ENCODE results near the gene PDIK1L. TPM values are rescaled to one million over a fixed set of nuclear protein-coding genes. Genes with fewer than 3 reads are reported as not detected.

Gene PDIK1L
- total RNA-seq, 2 donors from 2014 or later = 12.9 to 22.6 TPM

- Mint-ChIP-seq H3K9me3 (no peaks in the 10 kb centered on the region), H3K36me3 (no peaks in the 10 kb centered on the region), H3K27ac (no peak within 1 kb of the TSS)
- no peak for DNase-seq (ENCODE audit: low spot score in 2 of 2)
- no peak for ATAC-seq
These were observed 47.5 kb downstream of the PDIK1L start, which contains the start of gene FAM110D for GRCh38 chr1:26158908-26159742. TSS of gene FAM110D (plus strand) at chr1:26159079. CDS start at chr1:26161292, 2,213 bp downstream.

- no peaks in the 10 kb centered on the region for H3K9me3 Mint-ChIP-seq
- H3K27ac Mint-ChIP-seq = no peak overlapping the region
- DNase-seq (ENCODE audit: low spot score in 2 of 2) = no peak
- H3K36me3 Mint-ChIP-seq = no peaks in the 10 kb centered on the region
- ATAC-seq = no peak
These were observed 48.1 kb downstream of the PDIK1L start for GRCh38 chr1:26159743-26160039.

GRCh38 chr1:26160527-26161414 lies 49.1 kb downstream of the PDIK1L start:
- ATAC-seq = no peak
- DNase-seq (ENCODE audit: low spot score in 2 of 2) = no peak

GRCh38 chr1:26161415-26162219 lies 50.0 kb downstream of the PDIK1L start:
- Mint-ChIP-seq H3K27ac (no peak overlapping the region), H3K9me3 (no peaks in the 10 kb centered on the region), H3K36me3 (no peaks in the 10 kb centered on the region)
- DNase-seq (ENCODE audit: low spot score in 2 of 2) (peak in 1 of 2 donors; percentile 54), ATAC-seq (peak; percentile 41 to 67)

More at GRCh38 chr1:26160527-26161414, 49.1 kb downstream of the PDIK1L start:
- H3K9me3 Mint-ChIP-seq = no peaks in the 10 kb centered on the region
- no peaks in the 10 kb centered on the region for H3K36me3 Mint-ChIP-seq
- H3K27ac Mint-ChIP-seq = no peak overlapping the region

- Mint-ChIP-seq H3K27ac (no peak overlapping the region), H3K36me3 (no peaks in the 10 kb centered on the region), H3K9me3 (no peaks in the 10 kb centered on the region)
- DNase-seq (ENCODE audit: low spot score in 2 of 2) (no peak), ATAC-seq (no peak)
These were observed 50.6 kb downstream of the PDIK1L start for GRCh38 chr1:26162220-26162709.

- DNase-seq (ENCODE audit: low spot score in 2 of 2) = no peak
- H3K27ac Mint-ChIP-seq = no peak overlapping the region
- H3K9me3 Mint-ChIP-seq = no peaks in the 10 kb centered on the region
- no peaks in the 10 kb centered on the region for H3K36me3 Mint-ChIP-seq
- no peak for ATAC-seq
These were observed 52.0 kb downstream of the PDIK1L start for GRCh38 chr1:26163684-26164035.

GRCh38 chr1:26164036-26164860 lies 52.6 kb downstream of the PDIK1L start:
- DNase-seq (ENCODE audit: low spot score in 2 of 2) (peak in 1 of 2 donors; percentile 74), ATAC-seq (peak; percentile 69 to 80)
- H3K27ac Mint-ChIP-seq = no peak overlapping the region
- H3K36me3 Mint-ChIP-seq = no peaks in the 10 kb centered on the region
- no peaks in the 10 kb centered on the region for H3K9me3 Mint-ChIP-seq

GRCh38 chr1:26164861-26165842 lies 53.5 kb downstream of the PDIK1L start:
- no peaks in the 10 kb centered on the region for H3K9me3 Mint-ChIP-seq
- ATAC-seq (no peak), DNase-seq (ENCODE audit: low spot score in 2 of 2) (no peak)
- H3K36me3 Mint-ChIP-seq = no peaks in the 10 kb centered on the region
- H3K27ac Mint-ChIP-seq = no peak overlapping the region

GRCh38 chr1:26166719-26167281 lies 55.2 kb downstream of the PDIK1L start:
- Mint-ChIP-seq H3K36me3 (peaks cover 0 to 6% of the 10 kb centered on the region in 2 donors), H3K27ac (no peak overlapping the region), H3K9me3 (no peaks in the 10 kb centered on the region)
- no peak for DNase-seq (ENCODE audit: low spot score in 2 of 2)
- no peak for ATAC-seq

GRCh38 chr1:26168410-26169197 lies 57.0 kb downstream of the PDIK1L start, which contains the start of gene C1orf232:
TSS of gene C1orf232 (minus strand) at chr1:26168963. CDS start at chr1:26168499, 464 bp downstream.
- no peaks in the 10 kb centered on the region for H3K9me3 Mint-ChIP-seq
- DNase-seq (ENCODE audit: low spot score in 2 of 2) = no peak
- no peak for ATAC-seq
- peaks cover 0 to 6% of the 10 kb centered on the region in 2 donors for H3K36me3 Mint-ChIP-seq
- H3K27ac Mint-ChIP-seq = peak within 1 kb of the TSS; percentile 88 to 91

- Mint-ChIP-seq H3K27ac (peak overlapping the region; percentile 55 to 91), H3K36me3 (peaks cover 0 to 6% of the 10 kb centered on the region in 2 donors), H3K9me3 (no peaks in the 10 kb centered on the region)
- DNase-seq (ENCODE audit: low spot score in 2 of 2) (no peak), ATAC-seq (no peak)
These were observed 57.6 kb downstream of the PDIK1L start for GRCh38 chr1:26169198-26169554.

GRCh38 chr1:26169669-26170471 lies 58.2 kb downstream of the PDIK1L start, which contains the start of gene ZNF593:
TSS of gene ZNF593 (plus strand) at chr1:26169908. CDS start at chr1:26169984, 76 bp downstream.
- Mint-ChIP-seq H3K36me3 (peaks cover 0 to 6% of the 10 kb centered on the region in 2 donors), H3K27ac (peak within 1 kb of the TSS; percentile 88 to 91), H3K9me3 (no peaks in the 10 kb centered on the region)

GRCh38 chr1:26170472-26170821 lies 58.8 kb downstream of the PDIK1L start:
- ATAC-seq = no peak
- no peak for DNase-seq (ENCODE audit: low spot score in 2 of 2)
- H3K36me3 Mint-ChIP-seq = peaks cover 0 to 6% of the 10 kb centered on the region in 2 donors
- peak overlapping the region; percentile 81 to 91 for H3K27ac Mint-ChIP-seq
- H3K9me3 Mint-ChIP-seq = no peaks in the 10 kb centered on the region

More at GRCh38 chr1:26169669-26170471, 58.2 kb downstream of the PDIK1L start, which contains the start of gene ZNF593:
- ATAC-seq = peak; percentile 96 to 97
- DNase-seq (ENCODE audit: low spot score in 2 of 2) = peak; percentile 91 to 93

Measured in activated naive CD4-positive, alpha-beta T cell treated with anti-CD3 and anti-CD28 coated beads, Interleukin-2, amount 50 U/mL, for 72 hours (primary cell).